Brain microvascular endothelial cell (primary cell): ENCODE results near the gene PRKCB.

Experiments
- DNase-seq: peaks from one replicate; pipeline ENCODE4 v3.0.0-alpha.2; 2020
- H3K27ac ChIP-seq: fragments of 250-450 bp; sonication (Bioruptor Pico); 2 replicates; pipeline ENCODE4 v1.5.1; 2020; ENCODE audit warnings: mild to moderate bottlenecking, moderate library complexity
- H3K27me3 ChIP-seq: fragments of 250-450 bp; sonication (Bioruptor Pico); replicated peaks from 2 replicates; pipeline ENCODE4 v1.5.1; 2020; ENCODE audit warnings: mild to moderate bottlenecking
- H3K36me3 ChIP-seq: fragments of 250-450 bp; sonication (Bioruptor Pico); replicated peaks from 2 replicates; pipeline ENCODE4 v1.5.1; 2020; ENCODE audit warnings: mild to moderate bottlenecking
- H3K4me3 ChIP-seq: 2 replicates; pipeline ENCODE4 v1.5.1; 2011; ENCODE audit warnings: low read depth, mild to moderate bottlenecking, control low read depth, low read length, moderate library complexity
- in situ Hi-C: cut with HindIII; loops from 2 replicates; pipeline ENCODE4 v1.10.0; 2017; ENCODE audit warnings: low sequenced_read_pairs, low pct_ligation_motif_present
- TF ChIP-seq, protein P1 (sequence below): IDR thresholded peaks from 2 replicates; pipeline ENCODE4 v1.5.1; 2011; ENCODE audit warnings: low read depth, mild to moderate bottlenecking, moderate library complexity, low read length, control low read depth, inconsistent platforms; ENCODE audit errors: missing control alignments

Gene PRKCB

DNA sequence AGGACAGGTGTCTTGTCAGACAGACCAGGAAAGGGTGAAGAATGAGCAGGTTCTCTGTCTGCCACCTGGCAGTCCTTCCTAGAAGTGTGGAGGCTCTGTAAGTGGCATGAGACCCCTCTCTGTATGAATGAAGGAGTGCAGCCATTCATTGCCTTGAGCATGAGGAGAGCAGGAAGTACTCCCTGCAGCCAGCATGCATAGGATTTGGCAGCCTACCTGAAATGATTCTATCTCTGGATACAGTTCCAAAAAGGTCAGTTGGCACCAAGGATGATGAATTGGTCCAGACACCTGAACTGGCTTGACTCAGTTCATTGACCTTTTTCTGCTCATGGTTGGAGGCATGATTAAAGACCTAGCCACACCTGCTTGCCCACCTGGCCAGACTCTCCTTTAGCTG is 163.0 kb downstream of the PRKCB start:
- H3K4me3 ChIP-seq = no peak overlapping the region
- H3K27me3 ChIP-seq = no peaks in the 10 kb centered on the region
- H3K27ac ChIP-seq = no peak overlapping the region
- TF ChIP-seq, protein P1, sequence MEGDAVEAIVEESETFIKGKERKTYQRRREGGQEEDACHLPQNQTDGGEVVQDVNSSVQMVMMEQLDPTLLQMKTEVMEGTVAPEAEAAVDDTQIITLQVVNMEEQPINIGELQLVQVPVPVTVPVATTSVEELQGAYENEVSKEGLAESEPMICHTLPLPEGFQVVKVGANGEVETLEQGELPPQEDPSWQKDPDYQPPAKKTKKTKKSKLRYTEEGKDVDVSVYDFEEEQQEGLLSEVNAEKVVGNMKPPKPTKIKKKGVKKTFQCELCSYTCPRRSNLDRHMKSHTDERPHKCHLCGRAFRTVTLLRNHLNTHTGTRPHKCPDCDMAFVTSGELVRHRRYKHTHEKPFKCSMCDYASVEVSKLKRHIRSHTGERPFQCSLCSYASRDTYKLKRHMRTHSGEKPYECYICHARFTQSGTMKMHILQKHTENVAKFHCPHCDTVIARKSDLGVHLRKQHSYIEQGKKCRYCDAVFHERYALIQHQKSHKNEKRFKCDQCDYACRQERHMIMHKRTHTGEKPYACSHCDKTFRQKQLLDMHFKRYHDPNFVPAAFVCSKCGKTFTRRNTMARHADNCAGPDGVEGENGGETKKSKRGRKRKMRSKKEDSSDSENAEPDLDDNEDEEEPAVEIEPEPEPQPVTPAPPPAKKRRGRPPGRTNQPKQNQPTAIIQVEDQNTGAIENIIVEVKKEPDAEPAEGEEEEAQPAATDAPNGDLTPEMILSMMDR = no peak
- H3K36me3 ChIP-seq = no peaks in the 10 kb centered on the region
- no peak for DNase-seq
- in situ Hi-C loops = no loop called here

DNA sequence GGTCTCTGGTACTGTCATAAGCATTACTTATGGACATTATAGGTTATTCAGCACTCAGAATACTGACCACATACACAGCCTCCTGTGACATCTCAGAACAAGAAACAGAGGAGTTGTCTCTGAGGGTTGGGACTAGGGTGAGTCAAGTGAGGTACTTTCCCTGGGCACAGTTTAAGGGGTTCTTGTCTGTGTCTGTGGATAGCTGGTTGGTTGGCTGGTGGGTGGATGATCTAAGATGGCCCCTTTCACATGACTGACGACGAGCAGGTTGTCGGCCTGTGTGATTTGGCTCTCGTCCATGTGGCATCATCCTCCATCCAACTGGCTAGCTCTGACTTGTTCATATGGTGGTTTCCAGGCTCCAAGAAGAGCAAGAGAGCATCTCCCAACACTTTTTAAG is 163.9 kb downstream of the PRKCB start:
- DNase-seq = no peak
- Histone ChIP-seq H3K27ac (no peak overlapping the region), H3K36me3 (no peaks in the 10 kb centered on the region), H3K4me3 (no peak overlapping the region), H3K27me3 (no peaks in the 10 kb centered on the region)
- TF ChIP-seq, protein P1 = no peak
- in situ Hi-C loops = no loop called here

DNA sequence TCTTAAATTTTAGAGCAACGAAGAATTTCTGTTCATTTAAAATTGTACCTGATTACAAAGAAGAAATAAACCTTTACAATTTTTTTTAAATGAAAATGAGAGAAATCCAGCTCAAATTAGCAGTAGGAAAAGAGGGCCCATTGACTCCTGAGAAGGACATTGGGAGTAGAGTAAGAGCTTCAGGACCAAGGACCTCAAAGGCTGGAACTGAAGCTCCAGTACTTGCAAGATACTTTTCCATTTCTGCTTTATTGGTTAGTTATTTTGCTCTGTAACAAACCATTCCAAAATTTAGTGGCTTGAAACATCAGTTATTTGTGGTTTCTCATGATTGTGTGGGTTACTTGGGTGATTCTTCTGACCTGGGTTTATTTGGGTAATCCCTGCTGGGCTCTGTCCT is 165.9 kb downstream of the PRKCB start:
- no peak for DNase-seq
- no peaks in the 10 kb centered on the region for H3K36me3 ChIP-seq
- no peak overlapping the region for H3K4me3 ChIP-seq
- no peaks in the 10 kb centered on the region for H3K27me3 ChIP-seq
- H3K27ac ChIP-seq = no peak overlapping the region
- in situ Hi-C loops = no loop called here
- TF ChIP-seq, protein P1 = no peak

DNA sequence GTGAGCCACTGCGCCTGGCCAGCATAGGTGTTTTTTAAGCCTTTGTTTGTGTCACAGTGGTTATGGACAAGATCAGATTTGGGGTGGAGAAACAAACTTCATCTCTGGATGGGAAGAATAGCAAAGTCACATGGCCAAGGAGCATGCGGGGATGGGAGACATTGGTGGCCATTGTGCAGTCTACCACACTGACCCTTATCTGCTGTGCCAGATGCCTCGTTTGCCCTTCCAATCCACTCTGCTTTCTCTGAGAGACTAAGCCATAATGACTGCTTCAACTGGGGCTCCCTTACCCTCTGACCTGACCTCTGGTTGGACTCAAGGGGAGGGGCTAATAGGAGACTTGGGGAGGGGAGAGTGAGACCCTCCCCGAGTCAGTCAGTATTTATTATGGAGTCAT is 166.8 kb downstream of the PRKCB start:
- no peaks in the 10 kb centered on the region for H3K36me3 ChIP-seq
- TF ChIP-seq, protein P1 = no peak
- no peak for DNase-seq
- H3K4me3 ChIP-seq = no peak overlapping the region
- H3K27me3 ChIP-seq = no peaks in the 10 kb centered on the region
- in situ Hi-C loops = no loop called here
- no peak overlapping the region for H3K27ac ChIP-seq

DNA sequence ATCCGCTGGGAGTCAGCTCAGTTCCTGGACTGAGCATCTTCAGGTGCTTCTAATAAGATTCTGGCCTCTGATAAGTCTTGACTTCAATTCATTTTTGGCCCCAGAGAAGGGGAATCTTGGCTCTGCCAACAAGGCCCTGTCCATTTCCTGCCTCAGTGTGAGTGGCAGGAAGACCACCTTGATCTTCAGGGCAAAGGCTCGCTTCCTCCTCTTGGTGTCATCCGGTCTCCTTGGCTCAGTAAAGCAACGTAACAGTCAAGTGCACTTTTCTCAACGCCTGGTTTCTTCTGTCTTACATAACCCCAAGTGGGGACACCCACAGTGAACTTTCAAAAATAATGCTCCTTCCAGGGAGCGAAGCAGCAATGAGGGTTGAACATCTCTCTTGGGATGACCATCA is 169.8 kb downstream of the PRKCB start:
- Histone ChIP-seq H3K36me3 (no peaks in the 10 kb centered on the region), H3K4me3 (no peak overlapping the region), H3K27me3 (no peaks in the 10 kb centered on the region), H3K27ac (no peak overlapping the region)
- TF ChIP-seq, protein P1 = no peak
- DNase-seq = no peak
- in situ Hi-C loops = no loop called here

DNA sequence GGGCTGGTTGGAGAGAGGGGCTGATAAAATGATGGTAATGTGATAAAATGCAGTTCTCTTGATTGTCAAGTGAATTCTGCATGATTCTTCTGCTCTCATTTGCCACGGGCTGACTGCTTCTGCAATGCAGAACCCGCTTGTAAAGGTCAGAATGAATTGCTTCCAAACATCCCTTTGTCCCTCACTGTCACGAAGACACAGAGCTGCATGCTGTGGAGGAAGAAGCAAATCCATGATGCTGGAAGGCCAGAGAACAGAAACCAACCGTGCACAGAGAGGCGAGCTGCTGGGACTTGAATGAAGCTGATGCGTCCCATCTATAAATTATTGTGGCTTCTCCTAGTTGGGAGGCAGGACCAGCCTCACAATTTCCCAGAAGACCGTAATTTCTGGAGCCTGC is 171.6 kb downstream of the PRKCB start:
- DNase-seq = no peak
- Histone ChIP-seq H3K4me3 (no peak overlapping the region), H3K27ac (no peak overlapping the region), H3K27me3 (no peaks in the 10 kb centered on the region), H3K36me3 (no peaks in the 10 kb centered on the region)
- in situ Hi-C loops = no loop called here
- TF ChIP-seq, protein P1 = no peak
